Endothelial cell (in vitro differentiated cells): ENCODE measurements around the gene SH3TC1. TPM values are rescaled to one million over a fixed set of nuclear protein-coding genes. Genes with fewer than 3 reads are reported as not detected.

Source experiments
- DNase-seq: peaks from one replicate; pipeline ENCODE4 v3.0.0; 2021; ENCODE audit warnings: low spot score
- H3K27ac Mint-ChIP-seq: one replicate; pipeline ENCODE4 v1.8.0; 2021; ENCODE audit warnings: mixed read lengths, inconsistent platforms; ENCODE audit not compliant: unreplicated experiment
- H3K27me3 Mint-ChIP-seq: one replicate; pipeline ENCODE4 v1.8.0; 2021; ENCODE audit warnings: mild to moderate bottlenecking, moderate library complexity, mixed read lengths, inconsistent platforms; ENCODE audit not compliant: unreplicated experiment
- H3K36me3 Mint-ChIP-seq: one replicate; pipeline ENCODE4 v1.8.0; 2021; ENCODE audit warnings: mild to moderate bottlenecking, low read depth, mixed read lengths, inconsistent platforms; ENCODE audit not compliant: unreplicated experiment
- H3K4me1 Mint-ChIP-seq: one replicate; pipeline ENCODE4 v1.8.0; 2021; ENCODE audit warnings: mild to moderate bottlenecking, mixed read lengths, inconsistent platforms; ENCODE audit not compliant: unreplicated experiment
- H3K4me3 Mint-ChIP-seq: one replicate; pipeline ENCODE4 v1.8.0; 2021; ENCODE audit warnings: mild to moderate bottlenecking, mixed read lengths, inconsistent platforms; ENCODE audit not compliant: unreplicated experiment
- H3K9me3 Mint-ChIP-seq: one replicate; pipeline ENCODE4 v1.8.0; 2021; ENCODE audit warnings: mixed read lengths, inconsistent platforms; ENCODE audit not compliant: unreplicated experiment
- CTCF ChIP-seq: fragments of 200-600 bp; sonication (generic); IDR thresholded peaks from one replicate; pipeline ENCODE4 v1.5.0; 2021; ENCODE audit warnings: antibody characterized with exemption; ENCODE audit not compliant: unreplicated experiment
- total RNA-seq: library from RNA; stranded (reverse); fragmentation: NEBNext Ultra II Directional; extraction: Animal tissue kit (Norgen Biotek cat#: 25700); gene quantifications from one replicate; pipeline ENCODE4 v1.2.1, GENCODE V29; 2021; ENCODE audit not compliant: unreplicated experiment

SH3TC1 gene
- total RNA-seq, 1 donor from 2014 or later: 114 TPM

GRCh38 chr4:8214136-8214535 is 15.0 kb downstream of the SH3TC1 start:
- H3K4me3 Mint-ChIP-seq: no peak overlapping the region
- no peak overlapping the region for H3K27ac Mint-ChIP-seq
- H3K36me3 Mint-ChIP-seq: peaks cover 24% of the 10 kb centered on the region
- no peak for TF ChIP-seq CTCF
- DNase-seq: no peak
- no peaks in the 10 kb centered on the region for H3K9me3 Mint-ChIP-seq
- peaks cover under 1% of the 10 kb centered on the region for H3K4me1 Mint-ChIP-seq
- peaks cover 5% of the 10 kb centered on the region for H3K27me3 Mint-ChIP-seq

- Mint-ChIP-seq H3K4me3 (no peak overlapping the region), H3K27ac (no peak overlapping the region), H3K27me3 (peaks cover 5% of the 10 kb centered on the region), H3K4me1 (no peaks in the 10 kb centered on the region), H3K9me3 (no peaks in the 10 kb centered on the region), H3K36me3 (peaks cover 28% of the 10 kb centered on the region)
- TF ChIP-seq CTCF: no peak
- no peak for DNase-seq
Observed at GRCh38 chr4:8215001-8215427, 15.9 kb downstream of the SH3TC1 start.

GRCh38 chr4:8215641-8216442 is 16.8 kb downstream of the SH3TC1 start:
- no peaks in the 10 kb centered on the region for H3K9me3 Mint-ChIP-seq
- no peak for DNase-seq
- H3K27ac Mint-ChIP-seq: no peak overlapping the region
- H3K4me1 Mint-ChIP-seq: no peaks in the 10 kb centered on the region
- peaks cover 36% of the 10 kb centered on the region for H3K36me3 Mint-ChIP-seq
- no peak for TF ChIP-seq CTCF
- no peak overlapping the region for H3K4me3 Mint-ChIP-seq
- peaks cover 7% of the 10 kb centered on the region for H3K27me3 Mint-ChIP-seq

GRCh38 chr4:8216443-8217245 is 17.6 kb downstream of the SH3TC1 start:
- TF ChIP-seq CTCF: no peak
- Mint-ChIP-seq H3K4me3 (no peak overlapping the region), H3K27me3 (peaks cover 7% of the 10 kb centered on the region)

GRCh38 chr4:8217246-8217511 is 18.1 kb downstream of the SH3TC1 start:
- Mint-ChIP-seq H3K4me3 (no peak overlapping the region), H3K27ac (no peak overlapping the region), H3K27me3 (peaks cover 7% of the 10 kb centered on the region), H3K9me3 (no peaks in the 10 kb centered on the region), H3K36me3 (peaks cover 45% of the 10 kb centered on the region), H3K4me1 (peaks cover 4% of the 10 kb centered on the region)
- DNase-seq: no peak
- TF ChIP-seq CTCF: no peak

More at GRCh38 chr4:8216443-8217245, 17.6 kb downstream of the SH3TC1 start:
- Mint-ChIP-seq H3K9me3 (no peaks in the 10 kb centered on the region), H3K36me3 (peaks cover 44% of the 10 kb centered on the region), H3K27ac (no peak overlapping the region), H3K4me1 (peaks cover 3% of the 10 kb centered on the region)
- no peak for DNase-seq
